ENCODE measurements around the gene TFE3. TPM values are rescaled to one million over a fixed set of nuclear protein-coding genes. Genes with fewer than 3 reads are reported as not detected.

The TFE3 gene
- total RNA-seq, 1 experiment from 2014 or later: 59.8 TPM

GRCh38 chrX:49061916-49062315 lies 18.8 kb upstream of the TFE3 start:
- H2AK5ac ChIP-seq (ENCODE audit: insufficient read length, low read length): no peak overlapping the region
- H3K36me3 Mint-ChIP-seq (ENCODE audit: insufficient read depth in 1 of 3, low read depth in 3 of 3): peaks cover 13 to 49% (median 26%) of the 10 kb centered on the region in 3 experiments
- H3K9me3 ChIP-seq (ENCODE audit: control insufficient read depth, low read depth, low read length): no peaks in the 10 kb centered on the region
- no peak overlapping the region for H3K23ac ChIP-seq (ENCODE audit: insufficient read length, low read depth, low read length)
- no peak overlapping the region for H3K18ac ChIP-seq (ENCODE audit: insufficient read length, low read depth, low read length)
- no peaks in the 10 kb centered on the region for H3K4me1 ChIP-seq (ENCODE audit: insufficient read depth, low read length)
- H3K27me3 ChIP-seq (ENCODE audit: insufficient read depth, low read length): no peaks in the 10 kb centered on the region
- H4K91ac ChIP-seq (ENCODE audit: insufficient read length, low read depth, low read length): no peak overlapping the region
- H2AFZ ChIP-seq (ENCODE audit: low read length): no peak overlapping the region
- no peak overlapping the region for H2BK5ac ChIP-seq (ENCODE audit: insufficient read length, low read length)
- H3T11ph ChIP-seq (ENCODE audit: low read length): no peak overlapping the region
- no peak overlapping the region for H2BK12ac ChIP-seq (ENCODE audit: insufficient read length, low read depth, low read length)
- H3K9ac ChIP-seq (ENCODE audit: extremely low read depth, insufficient read length, low read length): no peak overlapping the region
- no CpG with 5 or more reads among the region's 10 CpGs for WGBS (ENCODE audit: extremely low coverage, insufficient read length, low lambda C conversion rate)
- H3K14ac ChIP-seq (ENCODE audit: insufficient read depth, low read length): no peak overlapping the region
- H2BK120ac ChIP-seq (ENCODE audit: low read depth, low read length, poor library complexity, severe bottlenecking): no peak overlapping the region
- H3K79me1 ChIP-seq (ENCODE audit: insufficient read depth, low read depth, low read length, poor library complexity, severe bottlenecking): peaks cover 2% of the 10 kb centered on the region
- no peak for TF ChIP-seq CTCF (conservative IDR thresholded peaks at IDR 0.05)
- H3K27ac ChIP-seq (ENCODE audit: insufficient read length, low read depth, low read length): no peak overlapping the region
- no peak overlapping the region; a peak in 1 of 5 replicates for H3K4me3 Mint-ChIP-seq
- no peak overlapping the region for H3K4me2 ChIP-seq (ENCODE audit: insufficient read depth, insufficient read length, low read length)
- DNase-seq: no peak
- H3K9me3 Mint-ChIP-seq: peaks cover 71 to 89% of the 10 kb centered on the region in 2 experiments
- no peaks in the 10 kb centered on the region for H4K20me1 ChIP-seq (ENCODE audit: control insufficient read depth, insufficient read depth, insufficient read length)
- H3K23me2 ChIP-seq (ENCODE audit: insufficient read length, low read depth, low read length, poor library complexity, severe bottlenecking): peaks cover 2% of the 10 kb centered on the region
- peaks cover 1% of the 10 kb centered on the region; the same call in 1 of the 2 replicates for H3K27me3 Mint-ChIP-seq (ENCODE audit: low read depth)
- peaks cover 3% of the 10 kb centered on the region for H3K79me2 ChIP-seq (ENCODE audit: insufficient read depth, low read length)
- no peak overlapping the region for H2BK15ac ChIP-seq (ENCODE audit: low read depth, low read length)
- no peak overlapping the region for H2BK20ac ChIP-seq (ENCODE audit: low read depth, low read length, poor library complexity, severe bottlenecking)
- H4K5ac ChIP-seq (ENCODE audit: insufficient read length, low read depth, low read length): no peak overlapping the region
- H4K8ac ChIP-seq (replicated peaks; ENCODE audit: insufficient read length, low read depth, low read length): no peak overlapping the region
- H3K4ac ChIP-seq (ENCODE audit: low read depth, low read length): no peak overlapping the region
- no peak overlapping the region for H3K27ac Mint-ChIP-seq
- H3K4me1 Mint-ChIP-seq: peaks cover 2 to 9% of the 10 kb centered on the region in 2 experiments; a peak in 2 of 4 replicates
- H3K56ac ChIP-seq (ENCODE audit: insufficient read length, low read depth, low read length): no peak overlapping the region

All from H9 (cell line).